ENCODE results near the gene PLA2G3. TPM values are rescaled to one million over a fixed set of nuclear protein-coding genes. Genes with fewer than 3 reads are reported as not detected.

The PLA2G3 gene
- total RNA-seq, 1 experiment from 2014 or later = not detected

GRCh38 chr22:31102441-31103081 is 37.7 kb downstream of the PLA2G3 start:
- no peak; the same call in 1 of the 2 replicates for ATAC-seq
- no peak for DNase-seq (ENCODE audit: low read depth, low spot score)
- in situ Hi-C loops (cut with HindIII; ENCODE audit: low pct_unique_long_range_greater_than_20kb, low sequenced_read_pairs) (no loop called here), intact Hi-C loops (cut with micrococcal nuclease; ENCODE audit: unreplicated experiment) (no loop called here)
- BruUV-seq (replicated peaks) = no TSS peak
- POLR2A ChIA-PET = no interaction called here
- H3K36me3 ChIP-seq (ENCODE audit: control insufficient read depth, insufficient read depth, low read length) = peaks cover 2% of the 10 kb centered on the region; the same call in 1 of the 2 replicates
- CTCF ChIA-PET = no interaction called here
- no peaks in the 10 kb centered on the region; the same call in 1 of the 2 replicates for H3K4me1 ChIP-seq (ENCODE audit: control insufficient read depth, insufficient read depth, low read length)
- no peaks in the 10 kb centered on the region for H3K9me3 ChIP-seq (ENCODE audit: control insufficient read depth, insufficient read depth, low read depth, low read length)
- no peaks in the 10 kb centered on the region for H3K27me3 ChIP-seq (ENCODE audit: control insufficient read depth, insufficient read depth, low read length)
- TF ChIP-seq SIN3A (IDR thresholded peaks at IDR 0.05; ENCODE audit: borderline replicate concordance, insufficient read depth, low read depth, low read length) (no peak), TCF7L2 (IDR thresholded peaks at IDR 0.05; ENCODE audit: low read depth, low read length) (no peak), REST (IDR thresholded peaks at IDR 0.05; ENCODE audit: insufficient read depth in 1 of 2, low read depth in 2 of 2, low read length in 1 of 2) (no peak), CTCF (IDR thresholded peaks at IDR 0.05) (no peak), POLR2AphosphoS5 (IDR thresholded peaks at IDR 0.05; ENCODE audit: low read depth, low read length) (no peak)
- H3K4me3 ChIP-seq (ENCODE audit: low read depth in 2 of 2, low read length in 2 of 2) = no peak overlapping the region
- H3K27ac ChIP-seq (ENCODE audit: low read length) = no peak overlapping the region

- Histone ChIP-seq H3K4me1 (ENCODE audit: control insufficient read depth, insufficient read depth, low read length) (no peaks in the 10 kb centered on the region; the same call in 1 of the 2 replicates), H3K4me3 (ENCODE audit: low read depth in 2 of 2, low read length in 2 of 2) (no peak overlapping the region), H3K27me3 (ENCODE audit: control insufficient read depth, insufficient read depth, low read length) (no peaks in the 10 kb centered on the region), H3K27ac (ENCODE audit: low read length) (no peak overlapping the region), H3K36me3 (ENCODE audit: control insufficient read depth, insufficient read depth, low read length) (no peaks in the 10 kb centered on the region), H3K9me3 (ENCODE audit: control insufficient read depth, insufficient read depth, low read depth, low read length) (no peaks in the 10 kb centered on the region)
- no peak for TF ChIP-seq CTCF (IDR thresholded peaks at IDR 0.05)
- no TSS peak for BruUV-seq (replicated peaks)
- in situ Hi-C loops (cut with HindIII; ENCODE audit: low pct_unique_long_range_greater_than_20kb, low sequenced_read_pairs) = no loop called here
- ATAC-seq = no peak
- ChIA-PET CTCF (interaction anchor here (0.6 kb wide), 1 partner anchor 13 kb away, joined by 4 read pairs; no protein-coding TSS in a partner anchor), POLR2A (no interaction called here)
- intact Hi-C loops (cut with micrococcal nuclease; ENCODE audit: unreplicated experiment) = no loop called here
- DNase-seq (ENCODE audit: low read depth, low spot score) = no peak
These were observed 39.4 kb downstream of the PLA2G3 start for GRCh38 chr22:31100762-31101525.

All from Panc1 (cell line).